Measurements from ENCODE around the gene RAD51B.

DNA sequence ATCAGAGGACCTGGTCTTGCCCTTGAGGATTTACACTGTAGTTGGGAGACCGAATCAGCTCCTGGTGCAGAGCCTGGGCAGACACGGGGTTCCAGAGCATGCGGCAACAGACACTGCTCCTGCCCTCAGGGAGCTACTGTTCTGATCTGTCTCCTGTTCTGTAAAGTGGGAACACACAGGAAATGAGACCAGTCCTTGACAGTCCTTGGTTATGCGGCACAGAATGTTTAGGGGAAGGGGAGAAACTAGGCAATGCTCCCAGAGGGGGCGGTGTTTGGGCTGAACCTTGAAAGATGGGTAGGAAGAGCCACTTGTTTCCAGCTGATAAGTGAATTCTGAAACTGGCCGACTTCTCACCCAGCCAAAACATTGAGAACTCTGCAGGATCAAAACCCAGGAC is 840.9 kb downstream of the RAD51B start:
- TF ChIP-seq POLR2A (IDR thresholded peaks at IDR 0.05; ENCODE audit: low read depth, low read length), result no peak
- TF ChIP-seq POLR2AphosphoS5 (IDR thresholded peaks at IDR 0.05; ENCODE audit: low read depth, low read length), result no peak
- TF ChIP-seq TAF1 (IDR thresholded peaks at IDR 0.05; ENCODE audit: low read depth, low read length), result no peak
- TF ChIP-seq POU2F2 (IDR thresholded peaks at IDR 0.05; ENCODE audit: low read depth, low read length), result no peak
- TF ChIP-seq SPI1 (IDR thresholded peaks at IDR 0.05; ENCODE audit: low read depth, low read length), result no peak
- TF ChIP-seq PAX5 (IDR thresholded peaks at IDR 0.05; ENCODE audit: insufficient read depth, low read length, severe bottlenecking), result no peak

Measured in GM12891 (cell line).